HT-29 (cell line): ENCODE data around the gene EREG. TPM values are rescaled to one million over a fixed set of nuclear protein-coding genes. Genes with fewer than 3 reads are reported as not detected.

Source experiments
- DNase-seq: peaks from one replicate; pipeline ENCODE4 v3.0.0-alpha.2; 2015; ENCODE audit warnings: low spot score
- total RNA-seq: library from RNA; depleted of rRNA; stranded (reverse); fragments of >200 nt; shearing (Covaris generic); gene quantifications from 2 replicates; pipeline ENCODE4 v1.2.3, GENCODE V29; 2014

The EREG gene
- total RNA-seq, 1 experiment from 2014 or later = 74.0 TPM

DNA sequence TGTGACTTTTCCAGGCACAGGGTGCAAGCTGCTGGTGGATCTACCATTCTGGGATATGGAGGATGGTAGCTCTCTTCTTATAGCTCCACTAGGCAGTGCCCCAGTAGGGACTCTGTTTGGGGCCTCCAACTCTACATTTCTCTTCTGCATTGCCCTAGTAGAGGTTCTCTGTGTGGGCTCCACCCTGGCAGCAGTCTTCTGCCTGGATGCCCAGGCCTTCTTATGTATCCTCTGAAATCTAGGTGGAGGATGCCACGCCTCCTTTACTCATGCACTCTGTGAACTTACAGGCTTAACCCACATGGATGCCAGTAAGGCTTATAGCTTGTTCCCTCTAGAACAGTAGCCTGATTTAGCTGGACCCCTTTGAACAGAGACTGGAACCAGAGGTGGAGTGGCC lies 20.9 kb upstream of the EREG start:
- no peak for DNase-seq

DNA sequence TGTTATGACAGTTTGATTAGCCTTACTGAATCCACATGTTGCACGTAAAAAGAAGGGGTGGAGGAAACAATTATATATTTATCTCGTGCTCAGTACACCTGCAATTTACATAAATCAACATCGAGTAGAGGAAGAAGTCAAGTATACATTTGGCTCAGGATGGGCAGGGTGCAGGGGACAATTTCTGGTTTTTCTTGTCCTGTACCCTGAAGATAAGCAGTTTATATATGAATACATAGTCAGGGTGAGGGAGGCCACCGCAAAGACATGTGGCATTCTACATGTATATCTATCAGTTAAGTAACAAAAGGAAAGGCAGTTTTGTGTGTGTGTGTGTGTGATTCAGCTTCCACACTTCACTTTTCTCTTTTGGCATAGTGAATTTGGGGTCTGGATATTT lies 11.1 kb upstream of the EREG start:
- no peak for DNase-seq

DNA sequence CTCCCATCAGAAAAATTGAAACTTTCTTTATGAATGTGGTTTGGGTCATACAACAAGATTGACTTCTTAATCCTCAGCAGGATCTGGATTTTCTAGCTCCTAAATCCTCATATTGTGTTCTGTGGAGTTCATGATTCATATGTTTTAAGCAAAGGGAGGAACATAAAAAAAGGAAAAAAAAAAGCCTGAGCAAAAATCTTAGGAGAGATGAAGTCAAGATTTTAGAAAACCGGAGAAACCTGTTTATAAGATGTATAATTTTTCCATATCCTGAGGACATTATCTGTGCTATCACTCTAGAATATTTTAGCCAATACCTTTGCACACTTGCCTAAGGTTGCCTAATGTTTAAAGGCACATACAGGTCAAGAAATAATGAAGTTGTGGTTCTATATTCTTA lies 7.0 kb upstream of the EREG start:
- DNase-seq = no peak

DNA sequence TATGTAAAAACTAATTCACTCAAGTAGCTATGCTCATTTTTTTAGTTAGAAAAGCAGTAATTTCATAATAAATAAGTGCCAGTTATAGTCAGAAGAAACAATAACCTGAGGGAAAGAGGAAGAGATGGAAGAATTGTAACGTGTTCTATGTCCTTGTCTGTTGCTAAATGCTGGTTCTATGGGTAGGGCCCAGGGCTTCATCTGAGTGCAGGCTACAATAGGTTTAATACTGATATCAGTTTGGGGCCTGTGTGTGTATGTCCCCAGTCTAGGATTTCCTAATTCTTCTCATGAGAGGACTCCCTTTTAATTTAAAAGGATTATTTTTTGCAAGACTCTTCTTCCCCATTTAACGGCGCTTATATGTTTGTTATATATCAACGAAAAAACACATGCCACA lies 3.3 kb upstream of the EREG start:
- no peak for DNase-seq

DNA sequence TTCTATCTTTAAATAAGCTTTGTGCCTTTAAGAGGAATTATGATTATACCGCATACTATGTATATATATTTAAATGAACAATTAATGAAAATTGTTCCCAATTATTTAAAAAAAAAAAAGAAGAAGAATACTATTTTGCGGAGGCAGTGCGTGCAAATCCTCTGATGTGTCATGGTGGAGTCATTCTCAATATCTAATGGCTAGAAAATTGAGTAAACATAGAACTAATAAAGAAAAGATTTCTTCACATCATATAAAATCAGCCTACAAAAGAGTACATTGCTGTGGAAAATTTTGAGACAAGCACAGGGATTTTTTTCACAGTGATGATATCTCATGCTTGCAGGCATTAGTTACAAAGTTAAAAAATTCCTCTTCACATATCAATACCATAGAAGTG lies 2.6 kb upstream of the EREG start:
- DNase-seq = no peak

DNA sequence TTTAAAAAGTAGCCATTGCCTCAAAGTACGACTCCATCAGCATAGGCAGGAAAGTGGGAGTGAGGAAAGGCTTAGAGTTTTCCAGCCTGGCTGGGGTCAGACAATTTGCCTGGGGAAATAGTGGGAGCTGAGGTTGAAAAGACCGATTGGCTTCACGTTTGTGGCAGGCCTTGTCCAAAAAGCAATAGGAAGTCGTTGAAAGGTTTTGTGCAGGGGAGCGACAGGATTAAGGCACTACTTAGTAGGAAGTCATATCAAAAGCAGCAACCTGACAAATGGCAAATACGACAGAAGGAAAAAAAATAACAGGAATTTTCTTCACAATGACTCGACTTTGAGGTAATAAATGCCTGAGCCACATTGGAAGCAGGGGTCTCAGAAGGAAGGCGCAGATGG lies 691 bp upstream of the EREG start:
- no peak for DNase-seq

DNA sequence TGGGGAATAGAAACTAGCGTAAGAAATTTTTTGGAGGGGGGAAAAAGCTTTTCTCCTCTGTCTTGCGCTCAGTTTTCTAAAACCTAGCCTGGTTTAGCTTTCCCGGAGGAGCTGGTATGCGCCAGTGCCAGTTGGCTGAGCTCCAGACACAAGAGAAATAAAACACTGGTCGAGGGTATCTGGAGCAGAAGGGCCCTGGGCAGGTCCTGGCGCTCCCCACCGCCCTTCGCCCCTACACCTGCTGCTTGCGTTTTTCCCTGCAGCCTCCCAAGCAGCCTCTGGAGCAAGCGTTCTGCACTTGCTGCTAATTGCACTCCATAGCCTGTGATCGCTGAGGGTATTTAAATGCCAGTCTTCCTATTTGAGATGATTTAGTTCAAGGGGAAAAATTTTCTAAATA lies 816 bp downstream of the EREG start:
- peak; percentile 60 for DNase-seq

DNA sequence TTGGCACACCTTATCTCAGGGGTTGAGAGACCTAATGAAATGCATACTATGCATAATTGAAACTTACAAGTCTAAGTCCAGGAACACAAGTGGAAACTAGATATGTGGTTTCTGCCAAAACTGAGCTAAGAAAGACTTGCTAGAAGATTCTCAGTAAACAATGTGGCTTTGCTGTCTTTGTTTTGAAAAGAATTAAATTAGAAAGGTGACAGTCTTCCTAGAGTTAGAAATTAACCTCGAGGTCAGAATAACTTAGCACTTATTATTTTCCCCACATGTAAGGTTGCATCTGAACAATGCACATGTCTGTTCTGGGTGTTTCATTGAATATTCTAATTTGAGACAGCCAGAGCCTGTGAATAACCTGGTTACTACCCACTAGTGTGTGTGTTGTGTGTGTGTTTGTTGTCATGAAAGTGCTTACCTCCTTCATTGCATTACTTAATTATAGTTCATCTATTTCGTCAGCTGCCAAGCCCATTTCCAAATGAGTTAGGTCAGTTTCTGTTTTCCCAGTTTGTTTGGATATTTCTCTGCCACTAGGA lies 1.5 kb downstream of the EREG start:
- peak; percentile 65 for DNase-seq

DNA sequence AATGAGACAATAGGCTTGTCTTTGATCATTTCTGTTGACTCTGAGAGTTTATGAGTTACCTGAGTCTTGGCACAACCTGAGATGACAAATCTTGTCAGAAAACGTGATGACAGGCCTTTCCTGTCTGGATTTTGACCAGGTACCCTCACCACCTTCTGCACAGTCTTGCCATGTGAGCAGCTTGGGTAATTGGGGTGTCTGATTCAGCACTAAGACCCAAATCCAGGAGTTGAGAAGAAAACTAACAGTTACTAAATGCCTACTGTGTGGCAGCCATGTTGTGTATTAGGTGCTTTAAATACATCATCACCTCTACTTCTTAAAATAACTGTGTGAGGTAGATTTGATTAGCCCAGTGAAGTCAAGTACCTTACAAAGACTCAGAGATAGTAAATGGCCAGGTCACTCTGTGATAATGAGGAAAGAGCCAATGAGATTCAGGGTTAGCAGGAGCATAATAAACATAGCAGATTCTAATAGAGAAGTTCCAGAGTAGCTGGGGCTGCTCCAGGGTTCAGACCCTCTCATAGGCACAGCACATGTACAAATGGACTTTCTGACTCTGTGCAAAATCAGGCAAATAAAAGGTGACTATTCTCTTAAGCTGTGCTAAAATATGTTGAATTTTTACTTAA lies 2.8 kb downstream of the EREG start:
- DNase-seq = peak; percentile 58

DNA sequence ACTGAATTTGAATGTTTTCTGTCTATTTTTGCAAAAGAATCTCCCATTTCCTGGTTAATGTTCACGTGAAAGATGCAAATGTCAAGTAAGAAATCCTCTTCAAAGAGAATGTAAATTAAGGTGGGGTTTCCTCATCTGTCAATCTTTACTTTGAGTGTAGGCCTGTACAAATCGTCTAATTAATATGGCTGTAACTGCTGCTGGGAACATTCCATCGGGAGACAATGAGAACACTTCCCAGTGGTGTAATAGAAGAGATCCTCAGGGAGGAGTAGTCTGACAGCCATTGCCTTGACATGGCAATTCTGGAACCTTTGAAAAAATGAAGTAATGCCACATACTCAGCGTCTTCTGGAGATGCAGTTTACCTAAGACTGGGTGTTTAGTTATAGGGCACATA lies 3.7 kb downstream of the EREG start:
- peak; percentile 51 for DNase-seq

DNA sequence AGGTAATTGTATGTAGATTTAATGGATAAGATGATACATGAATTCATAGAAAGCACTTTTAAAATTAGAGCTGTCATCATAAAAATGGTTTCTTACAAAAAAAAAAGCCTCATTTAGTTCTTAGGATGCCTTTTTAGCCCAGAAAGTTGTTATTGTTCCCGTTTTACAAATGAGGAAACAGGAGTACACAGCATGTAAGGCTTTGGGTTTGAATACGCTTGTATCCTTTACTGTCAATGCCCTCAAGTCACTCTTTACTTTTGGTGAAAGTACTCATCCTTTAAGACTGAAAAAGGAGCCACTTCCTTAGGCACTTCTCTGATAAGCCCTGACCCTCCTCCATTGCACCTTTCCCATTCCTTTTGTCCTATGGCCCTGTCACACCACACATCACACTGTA lies 4.9 kb downstream of the EREG start:
- peak; percentile 28 for DNase-seq

DNA sequence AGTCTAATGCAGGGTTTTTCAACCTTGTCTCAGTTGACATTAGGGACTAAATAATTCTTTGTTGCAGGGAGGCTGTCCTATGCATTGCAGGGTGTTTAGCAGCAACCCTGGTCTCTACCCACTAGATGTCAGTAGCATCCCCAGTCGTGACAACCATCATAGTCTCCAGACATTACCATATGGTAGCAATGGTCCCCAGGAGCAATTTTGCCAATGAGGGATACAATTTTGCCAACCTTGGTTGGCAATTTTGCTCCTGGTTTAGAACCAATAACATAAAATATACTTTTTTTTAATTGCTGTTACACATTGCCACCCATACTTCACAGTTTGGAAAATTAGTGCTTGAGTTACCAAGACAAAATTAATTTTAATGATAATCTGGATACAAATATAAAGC lies 6.0 kb downstream of the EREG start:
- DNase-seq = peak; percentile 89

DNA sequence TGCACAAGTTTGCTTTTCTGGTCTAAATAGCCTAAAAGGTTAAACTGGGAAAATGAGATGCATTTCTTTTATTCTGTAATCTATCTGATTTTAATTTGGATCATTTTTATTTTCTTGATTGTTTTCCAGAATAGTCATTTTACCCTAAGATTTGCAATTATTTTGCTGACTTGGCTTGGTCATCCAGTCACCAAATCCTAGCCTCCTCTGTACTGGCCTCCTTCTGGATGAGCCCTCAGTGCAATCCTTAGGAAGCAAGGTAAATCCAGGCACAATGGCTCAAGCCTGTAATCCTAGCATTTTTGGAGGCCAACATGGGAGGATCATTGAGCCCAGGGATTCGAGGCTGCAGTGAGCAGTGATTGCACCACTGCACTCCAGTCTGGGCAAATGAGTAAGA lies 9.2 kb downstream of the EREG start:
- DNase-seq = no peak

DNA sequence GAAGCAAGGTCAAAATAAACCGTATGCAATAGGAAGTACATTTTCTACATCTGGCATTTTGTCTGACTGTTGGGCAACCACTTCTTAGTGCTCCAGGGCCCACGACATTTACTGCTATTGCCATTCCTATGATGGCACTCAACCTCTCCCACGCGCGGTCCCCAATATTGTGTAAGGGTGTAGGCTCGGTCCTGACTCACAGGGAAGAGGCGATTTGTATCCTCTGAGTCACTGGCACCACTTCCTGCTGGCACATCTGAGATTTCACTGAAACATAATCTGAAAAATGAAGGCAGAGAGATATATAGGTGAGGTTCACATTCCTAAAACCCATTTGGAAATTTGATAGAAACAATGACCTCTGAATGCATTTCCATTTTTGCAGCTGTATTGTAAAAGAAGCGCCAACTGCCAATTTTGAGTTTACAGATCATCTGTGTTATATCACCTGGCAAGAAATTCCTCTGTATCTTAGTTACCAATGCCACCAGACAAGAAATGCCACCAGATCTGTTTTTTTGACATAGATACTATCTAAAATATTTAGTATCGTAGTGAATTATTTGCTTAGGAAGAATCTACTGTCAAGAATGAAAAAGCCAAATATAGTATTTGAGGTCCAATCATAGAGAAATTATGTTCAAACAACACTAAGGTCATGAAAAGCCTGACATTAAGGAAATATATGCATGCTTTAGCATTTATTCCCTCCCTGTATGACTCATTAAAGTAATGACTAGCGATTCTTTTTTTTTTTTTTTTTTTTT lies 9.8 kb downstream of the EREG start:
- peak; percentile 91 for DNase-seq

DNA sequence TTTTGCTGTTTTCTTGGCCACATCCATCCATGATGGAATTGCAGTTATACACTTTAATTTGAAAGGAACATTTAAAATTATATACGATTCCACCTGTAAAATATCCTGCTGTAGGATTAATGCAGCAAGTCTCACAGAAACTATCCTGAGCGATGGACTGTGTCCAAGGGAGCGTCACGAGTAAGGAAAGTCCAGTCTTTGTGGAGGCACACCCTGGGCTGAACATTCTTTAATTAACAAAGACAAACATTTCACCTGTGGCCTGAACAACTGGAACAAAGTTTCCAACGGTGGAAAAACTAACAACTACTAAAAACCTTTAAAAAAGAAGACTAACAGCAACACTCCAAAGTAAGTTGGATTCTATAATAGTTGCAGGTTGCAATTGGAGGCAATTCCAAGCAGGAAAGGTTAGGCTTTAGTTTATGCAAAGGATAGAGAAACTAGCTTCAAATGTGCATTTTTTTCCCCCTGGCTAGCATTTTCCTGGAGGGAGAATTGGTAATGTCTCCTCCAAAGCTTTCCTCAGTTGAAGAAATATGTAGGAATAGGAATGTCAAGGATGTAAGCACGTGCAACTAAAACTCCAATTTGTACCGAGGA lies 11.0 kb downstream of the EREG start:
- peak; percentile 55 for DNase-seq

DNA sequence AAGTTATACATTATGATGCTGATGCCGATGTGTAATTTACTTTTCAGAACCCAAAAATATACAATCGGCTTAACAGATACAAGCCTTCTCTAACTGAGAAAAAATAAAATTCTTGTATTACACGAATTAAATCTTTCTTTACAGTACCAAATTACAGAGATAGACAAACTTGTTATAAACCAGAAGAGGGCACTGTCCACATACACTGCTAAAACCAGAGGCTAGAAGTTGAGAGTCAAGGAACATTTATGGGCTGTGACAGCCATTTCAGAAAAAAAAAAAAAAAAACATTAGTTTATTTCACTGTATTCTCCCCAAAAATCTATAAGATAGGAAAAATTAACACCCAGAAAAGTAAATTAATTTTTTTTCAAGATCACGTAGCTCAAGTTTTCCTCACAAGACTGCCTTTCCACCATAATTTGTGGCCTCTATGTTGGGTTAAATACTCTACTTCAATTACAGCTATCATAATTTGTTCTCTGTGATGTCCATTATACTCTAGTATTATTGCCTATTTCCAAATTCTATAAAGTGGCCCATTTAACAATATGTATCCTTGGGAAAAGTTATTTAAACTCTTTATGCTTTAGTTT lies 12.0 kb downstream of the EREG start:
- peak; percentile 70 for DNase-seq

DNA sequence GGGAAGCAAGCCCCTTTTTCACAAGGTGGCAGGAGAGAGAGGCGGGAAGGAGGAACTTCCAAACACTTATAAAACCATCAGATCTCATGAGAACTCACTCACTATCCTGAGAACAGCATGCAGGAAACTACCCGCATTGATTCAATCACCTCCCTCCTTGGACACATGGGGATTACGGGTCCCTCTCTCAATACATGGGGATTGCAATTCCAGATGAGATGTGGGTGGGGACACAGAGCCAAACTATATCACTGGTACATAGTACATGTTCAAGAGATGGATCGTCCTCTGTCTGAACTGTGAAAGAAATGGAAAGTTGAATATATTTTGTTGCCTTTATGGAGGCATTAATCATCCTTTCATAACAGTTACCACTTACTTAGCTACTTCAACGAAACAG lies 12.8 kb downstream of the EREG start:
- no peak for DNase-seq

DNA sequence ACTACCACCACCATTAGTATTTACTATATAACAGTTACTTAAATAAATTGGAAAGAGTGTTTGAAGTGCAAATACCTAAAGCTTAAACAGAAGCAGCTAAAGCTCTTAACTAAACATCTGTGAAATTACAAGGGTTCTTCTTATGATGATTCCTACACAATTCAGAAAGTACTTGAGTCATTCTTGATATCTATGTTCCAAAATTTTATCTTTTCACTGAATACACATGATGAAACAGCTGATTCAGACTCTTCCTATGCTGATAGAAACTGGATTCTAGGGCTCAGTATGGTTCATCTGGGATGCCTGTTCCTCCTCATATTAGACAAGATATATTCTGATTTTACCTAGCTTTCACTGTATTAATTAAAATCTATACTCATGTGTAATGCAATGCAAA lies 13.6 kb downstream of the EREG start:
- peak; percentile 6 for DNase-seq

DNA sequence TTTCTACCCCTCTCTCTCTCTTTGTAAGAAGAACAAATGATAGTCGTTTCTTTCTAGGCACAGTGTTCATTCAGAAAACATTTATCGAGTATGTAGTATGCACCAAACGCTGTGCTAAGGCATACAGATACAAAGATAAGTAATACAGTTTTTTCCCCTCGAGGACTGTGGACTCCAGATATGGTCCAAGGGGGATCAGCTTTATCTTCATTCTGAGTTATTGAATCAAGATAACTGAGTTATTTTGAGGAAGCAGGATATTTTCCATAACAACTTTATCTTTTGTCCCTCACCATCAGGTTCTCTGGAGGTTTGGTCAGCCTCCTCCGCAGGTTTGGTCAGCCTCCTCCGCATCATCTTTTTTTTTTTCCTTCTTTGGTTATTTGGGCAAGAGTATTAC lies 15.0 kb downstream of the EREG start:
- DNase-seq = peak; percentile 20

DNA sequence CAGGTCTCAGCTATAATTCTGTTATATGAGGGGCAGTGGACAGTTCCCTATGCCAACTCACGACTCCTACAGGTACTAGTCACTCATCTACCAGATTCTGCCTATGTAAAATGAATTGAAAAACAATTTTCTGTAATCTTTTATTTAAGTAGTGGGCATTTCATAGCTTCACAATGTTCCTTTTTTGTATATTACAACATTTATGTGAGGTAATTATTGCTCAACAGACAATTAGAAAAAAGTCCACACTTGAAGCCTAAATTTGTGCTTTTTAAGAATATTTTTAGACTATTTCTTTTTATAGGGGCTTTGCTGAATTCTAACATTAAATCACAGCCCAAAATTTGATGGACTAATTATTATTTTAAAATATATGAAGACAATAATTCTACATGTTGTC lies 20.4 kb downstream of the EREG start:
- peak; percentile 4 for DNase-seq

DNA sequence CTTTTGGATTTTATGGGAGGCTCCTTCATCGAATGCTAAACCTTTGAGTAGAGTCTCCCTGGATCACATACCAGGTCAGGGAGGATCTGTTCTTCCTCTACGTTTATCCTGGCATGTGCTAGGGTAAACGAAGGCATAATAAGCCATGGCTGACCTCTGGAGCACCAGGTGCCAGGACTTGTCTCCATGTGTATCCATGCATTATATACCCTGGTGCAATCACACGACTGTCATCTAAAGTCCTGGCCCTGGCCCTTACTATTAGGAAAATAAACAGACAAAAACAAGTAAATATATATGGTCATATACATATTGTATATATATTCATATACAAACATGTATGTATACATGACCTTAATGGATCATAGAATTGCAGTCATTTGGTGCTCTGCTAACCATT lies 21.2 kb downstream of the EREG start:
- DNase-seq = peak; percentile 4

DNA sequence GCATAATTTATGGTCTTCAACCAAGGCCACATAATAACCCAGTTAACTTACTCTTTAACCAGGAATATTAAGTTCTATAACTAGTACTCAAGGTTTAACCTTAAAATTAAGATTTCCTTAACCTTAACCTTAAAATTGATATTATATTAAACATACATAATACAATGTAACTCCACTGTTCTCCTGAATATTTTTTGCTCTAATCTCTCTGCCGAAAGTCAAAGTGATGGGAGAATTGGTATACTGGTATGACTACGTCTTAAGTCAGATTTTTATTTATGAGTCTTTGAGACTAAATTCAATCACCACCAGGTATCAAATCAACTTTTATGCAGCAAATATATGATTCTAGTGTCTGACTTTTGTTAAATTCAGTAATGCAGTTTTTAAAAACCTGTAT lies 22.8 kb downstream of the EREG start:
- no peak for DNase-seq
